22Rv1 (cell line): ENCODE data around the gene DUSP14.

Experiments used
- ZFX ChIP-seq: fragments of 450-650 bp; IDR thresholded peaks from 2 replicates; pipeline ENCODE4 v1.6.1; 2017; ENCODE audit warnings: antibody characterized with exemption, borderline replicate concordance
- TF ChIP-seq, protein P1 (sequence below): fragments of 450-650 bp; IDR thresholded peaks from 2 replicates; pipeline ENCODE4 v1.5.1; 2017; ENCODE audit warnings: mild to moderate bottlenecking

DNA sequence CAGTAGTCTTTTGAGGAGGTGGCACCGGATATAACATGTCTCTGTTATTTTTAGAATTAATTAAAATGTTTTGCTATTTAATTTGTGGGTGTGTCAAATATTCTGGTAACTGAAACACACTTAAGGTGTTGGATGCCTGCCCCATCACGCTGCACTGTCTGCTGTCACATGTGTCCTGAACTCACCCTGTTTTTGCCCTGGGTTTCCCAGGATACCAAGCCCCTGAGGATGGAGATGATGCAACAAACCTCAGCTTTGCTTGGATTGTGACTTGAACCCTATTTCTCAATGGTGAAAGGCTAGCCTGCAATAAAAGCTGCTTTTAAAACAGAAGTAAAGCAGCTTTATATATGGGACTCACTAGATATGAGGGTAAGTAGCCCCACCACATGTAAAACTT is 11.5 kb upstream of the DUSP14 start:
- TF ChIP-seq, protein P1, sequence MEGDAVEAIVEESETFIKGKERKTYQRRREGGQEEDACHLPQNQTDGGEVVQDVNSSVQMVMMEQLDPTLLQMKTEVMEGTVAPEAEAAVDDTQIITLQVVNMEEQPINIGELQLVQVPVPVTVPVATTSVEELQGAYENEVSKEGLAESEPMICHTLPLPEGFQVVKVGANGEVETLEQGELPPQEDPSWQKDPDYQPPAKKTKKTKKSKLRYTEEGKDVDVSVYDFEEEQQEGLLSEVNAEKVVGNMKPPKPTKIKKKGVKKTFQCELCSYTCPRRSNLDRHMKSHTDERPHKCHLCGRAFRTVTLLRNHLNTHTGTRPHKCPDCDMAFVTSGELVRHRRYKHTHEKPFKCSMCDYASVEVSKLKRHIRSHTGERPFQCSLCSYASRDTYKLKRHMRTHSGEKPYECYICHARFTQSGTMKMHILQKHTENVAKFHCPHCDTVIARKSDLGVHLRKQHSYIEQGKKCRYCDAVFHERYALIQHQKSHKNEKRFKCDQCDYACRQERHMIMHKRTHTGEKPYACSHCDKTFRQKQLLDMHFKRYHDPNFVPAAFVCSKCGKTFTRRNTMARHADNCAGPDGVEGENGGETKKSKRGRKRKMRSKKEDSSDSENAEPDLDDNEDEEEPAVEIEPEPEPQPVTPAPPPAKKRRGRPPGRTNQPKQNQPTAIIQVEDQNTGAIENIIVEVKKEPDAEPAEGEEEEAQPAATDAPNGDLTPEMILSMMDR: no peak
- no peak for TF ChIP-seq ZFX
